SK-N-SH (cell line): Measurements from ENCODE around the gene CDH24. TPM values are rescaled to one million over a fixed set of nuclear protein-coding genes. Genes with fewer than 3 reads are reported as not detected.

Experiments
- CTCF ChIA-PET: fragments of 300-600, 350-600 bp; formaldehyde crosslinking; extraction: SDS; loops from one replicate; lab custom pipeline; 2021; lab: Yijun Ruan, JAX
- POLR2A ChIA-PET: fragments of 350-600 bp; sonication (Branson Sonifier 250); formaldehyde crosslinking; extraction: SDS; loops from one replicate; lab custom pipeline; 2020; ENCODE audit warnings: antibody characterized with exemption, inconsistent platforms; lab: Yijun Ruan, JAX
- DNase-seq: peaks from one replicate; pipeline ENCODE4 v3.0.0; 2012
- H2AFZ ChIP-seq: fragments of 200-600 bp; sonication (generic); 2 replicates; pipeline ENCODE4 v1.8.1; 2016; ENCODE audit warnings: antibody characterized with exemption, mild to moderate bottlenecking, low read depth
- H3F3A ChIP-seq: fragments of 200-600 bp; sonication (generic); replicated peaks from 2 replicates; pipeline ENCODE3; 2016; ENCODE audit warnings: antibody characterized with exemption, mild to moderate bottlenecking; ENCODE audit not compliant: insufficient read depth
- H3K27ac ChIP-seq, 2 experiments: fragments of 200-500 bp in 1 of 2; fragments of 200-600 bp in 1 of 2; sonication (Bioruptor generic) in 1 of 2; sonication (generic), shearing (Covaris generic) in 1 of 2; 2 replicates each; pipeline versions ENCODE4 v1.5.1 to v1.6.1; 2014 to 2016; ENCODE audit warnings: low read depth in 2 of 2, inconsistent platforms in 1 of 2, low read length in 1 of 2, mild to moderate bottlenecking in 1 of 2, mixed read lengths in 1 of 2
- H3K27me3 ChIP-seq: fragments of 200-600 bp; sonication (generic), shearing (Covaris generic); 2 replicates; pipeline ENCODE4 v1.6.1; 2016; ENCODE audit warnings: mixed run types; ENCODE audit not compliant: insufficient read depth
- H3K36me3 ChIP-seq, 2 experiments: fragments of 200-500 bp in 1 of 2; fragments of 200-600 bp in 1 of 2; sonication (Bioruptor generic) in 1 of 2; sonication (generic) in 1 of 2; replicated peaks in 1 of 2; 2 replicates each; pipeline versions ENCODE3 to v1.5.1; 2014 to 2016; ENCODE audit warnings: low read length in 1 of 2, mild to moderate bottlenecking in 1 of 2; ENCODE audit not compliant: insufficient read depth in 2 of 2, control insufficient read depth in 1 of 2
- H3K4me1 ChIP-seq, 2 experiments: fragments of 200-500 bp in 1 of 2; fragments of 200-600 bp in 1 of 2; sonication (Bioruptor generic) in 1 of 2; sonication (generic), shearing (Covaris generic) in 1 of 2; 2 replicates each; pipeline versions ENCODE4 v1.5.1 to v1.6.1; 2014 to 2016; ENCODE audit warnings: low read depth in 1 of 2, low read length in 1 of 2, mixed run types in 1 of 2; ENCODE audit not compliant: insufficient read depth in 2 of 2, control insufficient read depth in 1 of 2
- H3K4me2 ChIP-seq: fragments of 200-600 bp; sonication (generic), shearing (Covaris generic); 2 replicates; pipeline ENCODE4 v1.6.1; 2017; ENCODE audit warnings: mixed run types
- H3K4me3 ChIP-seq, 2 experiments: fragments of 200-500 bp in 1 of 2; fragments of 200-600 bp in 1 of 2; sonication (Bioruptor generic) in 1 of 2; sonication (generic), shearing (Covaris generic) in 1 of 2; 2 replicates each; pipeline versions ENCODE4 v1.5.1 to v1.8.1; 2014 to 2016; ENCODE audit warnings: low read depth in 2 of 2, inconsistent platforms in 1 of 2, low read length in 1 of 2, mild to moderate bottlenecking in 1 of 2, mixed read lengths in 1 of 2, moderate library complexity in 1 of 2
- H3K79me2 ChIP-seq: fragments of 200-600 bp; sonication (generic); 2 replicates; pipeline ENCODE4 v1.8.1; 2017; ENCODE audit warnings: mild to moderate bottlenecking; ENCODE audit not compliant: insufficient read depth
- H3K9ac ChIP-seq: fragments of 200-600 bp; sonication (generic); 2 replicates; pipeline ENCODE4 v1.6.1; 2017; ENCODE audit warnings: mixed run types
- H3K9me2 ChIP-seq: fragments of 200-600 bp; sonication (generic); 2 replicates; pipeline ENCODE4 v1.6.1; 2017; ENCODE audit warnings: mixed run types
- H3K9me3 ChIP-seq: fragments of 200-600 bp; sonication (generic); 2 replicates; pipeline ENCODE4 v1.6.1; 2017; ENCODE audit warnings: mixed run types, mild to moderate bottlenecking, moderate library complexity
- H4K20me1 ChIP-seq: fragments of 200-600 bp; sonication (generic); 2 replicates; pipeline ENCODE4 v1.6.1; 2017; ENCODE audit warnings: mild to moderate bottlenecking, mixed run types; ENCODE audit not compliant: insufficient read depth
- EP300 ChIP-seq, 2 experiments: IDR thresholded peaks; 2 replicates each; pipeline versions ENCODE4 v1.4.0 to v1.6.1; 2012; ENCODE audit warnings: borderline replicate concordance in 1 of 2, low read depth in 1 of 2, low read length in 1 of 2
- EZH2phosphoT487 ChIP-seq: fragments of 200-600 bp; sonication (generic); IDR thresholded peaks from 2 replicates; pipeline ENCODE4 v1.6.1; 2017; ENCODE audit warnings: low read depth, mixed run types, mild to moderate bottlenecking, antibody characterized with exemption, moderate library complexity, borderline replicate concordance
- FOSL2 ChIP-seq: IDR thresholded peaks from 2 replicates; pipeline ENCODE4 v1.4.0; 2012; ENCODE audit warnings: low read depth, mild to moderate bottlenecking, moderate library complexity, borderline replicate concordance
- FOXM1 ChIP-seq: IDR thresholded peaks from 2 replicates; pipeline ENCODE4 v1.4.0; 2012; ENCODE audit warnings: low read depth, mild to moderate bottlenecking
- MEF2A ChIP-seq: IDR thresholded peaks from 2 replicates; pipeline ENCODE4 v1.4.0; 2012; ENCODE audit warnings: low read depth, borderline replicate concordance
- MXI1 ChIP-seq: IDR thresholded peaks from 2 replicates; pipeline ENCODE4 v1.6.1; 2012; ENCODE audit warnings: mild to moderate bottlenecking, low read depth, low read length, improper control_type of control experiment
- NFIC ChIP-seq: IDR thresholded peaks from 2 replicates; pipeline ENCODE4 v1.4.0; 2012; ENCODE audit warnings: borderline replicate concordance
- NRF1 ChIP-seq: IDR thresholded peaks from 2 replicates; pipeline ENCODE4 v1.6.1; 2012; ENCODE audit warnings: low read depth, mild to moderate bottlenecking, low read length
- PBX3 ChIP-seq: IDR thresholded peaks from 2 replicates; pipeline ENCODE4; 2012
- POLR2AphosphoS5 ChIP-seq: IDR thresholded peaks from 2 replicates; pipeline ENCODE4 v1.6.1; 2012; ENCODE audit warnings: low read depth, low read length
- RAD21 ChIP-seq: IDR thresholded peaks from 2 replicates; pipeline ENCODE4 v1.6.1; 2012; ENCODE audit warnings: mild to moderate bottlenecking, low read length
- RCOR1 ChIP-seq: fragments of 150-350 bp; IDR thresholded peaks from 2 replicates; pipeline ENCODE4 v1.6.1; 2017; ENCODE audit warnings: antibody characterized with exemption, low read length
- SMC3 ChIP-seq: IDR thresholded peaks from 2 replicates; pipeline ENCODE4 v1.6.1; 2012; ENCODE audit warnings: low read depth, low read length, improper control_type of control experiment
- TAF1 ChIP-seq: IDR thresholded peaks from 2 replicates; pipeline ENCODE4 v1.6.1; 2012; ENCODE audit warnings: low read depth, mild to moderate bottlenecking, low read length, moderate library complexity, borderline replicate concordance
- TEAD4 ChIP-seq: IDR thresholded peaks from 2 replicates; pipeline ENCODE4 v1.4.0; 2012; ENCODE audit warnings: mild to moderate bottlenecking, borderline replicate concordance; ENCODE audit not compliant: insufficient read depth
- WGBS: methylation state at CpG from one replicate; pipeline ENCODE4 v1.1.6; 2017; ENCODE audit warnings: low lambda C conversion rate; 5-methylcytosine and 5-hydroxymethylcytosine counted together
- polyA plus RNA-seq, 3 experiments: library from polyadenylated mRNA; depleted of rRNA; stranded (reverse); fragments of >200 nt; gene quantifications; 2 replicates each; pipeline ENCODE4 v1.2.3, GENCODE V29; 2012
- TF ChIP-seq, protein P1 (sequence below): IDR thresholded peaks from 2 replicates; pipeline ENCODE4 v1.4.0; 2012; ENCODE audit warnings: low read depth
- TF ChIP-seq, protein P2 (sequence below): IDR thresholded peaks from 2 replicates; pipeline ENCODE4 v1.4.0; 2012; ENCODE audit warnings: low read depth, borderline replicate concordance
- TF ChIP-seq, protein P3 (sequence below): fragments of 200-600 bp; sonication (generic); IDR thresholded peaks from 2 replicates; pipeline ENCODE4 v1.6.1; 2017; ENCODE audit warnings: antibody characterized with exemption, mild to moderate bottlenecking, moderate library complexity

CDH24 gene
- polyA plus RNA-seq, 1 of the 3 experiments (the other 2 are of a cell fraction): 30.8 TPM

DNA sequence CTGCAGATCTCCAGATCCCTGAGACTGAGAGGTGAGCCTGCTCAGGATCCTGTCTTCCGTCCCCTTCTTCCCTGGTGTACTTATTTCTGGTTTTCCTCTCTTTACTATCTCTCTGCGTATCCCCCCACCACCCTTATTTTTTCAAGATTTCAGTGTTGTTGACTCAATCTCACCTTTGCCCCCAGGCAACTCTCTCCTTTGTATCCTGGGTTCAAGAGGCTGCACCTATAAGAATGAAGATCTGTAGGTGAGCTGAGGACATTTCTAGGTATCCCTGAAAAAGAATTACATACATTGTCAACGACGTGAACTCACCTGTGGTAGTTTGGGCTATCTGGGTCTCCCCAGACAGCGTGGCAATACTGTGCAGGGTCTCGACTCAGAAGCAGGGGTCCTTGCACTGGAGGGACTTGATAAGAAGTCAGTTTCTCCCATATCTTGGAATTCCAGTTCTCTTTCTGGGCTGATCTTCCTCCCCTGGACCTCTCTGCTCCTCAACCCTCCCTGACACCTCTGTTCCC lies 46.8 kb upstream of the CDH24 start:
- Histone ChIP-seq H3K36me3 (peaks cover 0 to under 1% of the 10 kb centered on the region in 2 experiments), H3K4me3 (no peak overlapping the region), H4K20me1 (peaks cover 5% of the 10 kb centered on the region; the same call in 1 of the 2 replicates), H3K27ac (no peak overlapping the region), H3K79me2 (0 out of 2 replicates have a peak, but pooled peaks cover 1% of the 10 kb centered on the region), H3F3A (no peaks in the 10 kb centered on the region), H3K9me2 (no peaks in the 10 kb centered on the region), H3K4me1 (no peaks in the 10 kb centered on the region), H2AFZ (no peak overlapping the region), H3K9me3 (no peaks in the 10 kb centered on the region), H3K9ac (no peak overlapping the region), H3K27me3 (no peaks in the 10 kb centered on the region), H3K4me2 (no peak overlapping the region)
- TF ChIP-seq EZH2phosphoT487: no peak
- TF ChIP-seq MEF2A: no peak
- no peak for TF ChIP-seq TAF1
- TF ChIP-seq EP300 (IDR thresholded peaks at IDR 0.05; ENCODE audit: borderline replicate concordance in 1 of 2, low read depth in 1 of 2, low read length in 1 of 2): no peak
- TF ChIP-seq FOXM1: no peak
- no peak for TF ChIP-seq NRF1
- no peak for TF ChIP-seq RAD21
- no peak for TF ChIP-seq PBX3
- no peak for TF ChIP-seq TEAD4
- TF ChIP-seq MXI1: no peak
- TF ChIP-seq, protein P1, sequence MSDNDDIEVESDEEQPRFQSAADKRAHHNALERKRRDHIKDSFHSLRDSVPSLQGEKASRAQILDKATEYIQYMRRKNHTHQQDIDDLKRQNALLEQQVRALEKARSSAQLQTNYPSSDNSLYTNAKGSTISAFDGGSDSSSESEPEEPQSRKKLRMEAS: no peak
- TF ChIP-seq, protein P2, sequence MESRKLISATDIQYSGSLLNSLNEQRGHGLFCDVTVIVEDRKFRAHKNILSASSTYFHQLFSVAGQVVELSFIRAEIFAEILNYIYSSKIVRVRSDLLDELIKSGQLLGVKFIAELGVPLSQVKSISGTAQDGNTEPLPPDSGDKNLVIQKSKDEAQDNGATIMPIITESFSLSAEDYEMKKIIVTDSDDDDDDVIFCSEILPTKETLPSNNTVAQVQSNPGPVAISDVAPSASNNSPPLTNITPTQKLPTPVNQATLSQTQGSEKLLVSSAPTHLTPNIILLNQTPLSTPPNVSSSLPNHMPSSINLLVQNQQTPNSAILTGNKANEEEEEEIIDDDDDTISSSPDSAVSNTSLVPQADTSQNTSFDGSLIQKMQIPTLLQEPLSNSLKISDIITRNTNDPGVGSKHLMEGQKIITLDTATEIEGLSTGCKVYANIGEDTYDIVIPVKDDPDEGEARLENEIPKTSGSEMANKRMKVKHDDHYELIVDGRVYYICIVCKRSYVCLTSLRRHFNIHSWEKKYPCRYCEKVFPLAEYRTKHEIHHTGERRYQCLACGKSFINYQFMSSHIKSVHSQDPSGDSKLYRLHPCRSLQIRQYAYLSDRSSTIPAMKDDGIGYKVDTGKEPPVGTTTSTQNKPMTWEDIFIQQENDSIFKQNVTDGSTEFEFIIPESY: no peak
- TF ChIP-seq, protein P3, sequence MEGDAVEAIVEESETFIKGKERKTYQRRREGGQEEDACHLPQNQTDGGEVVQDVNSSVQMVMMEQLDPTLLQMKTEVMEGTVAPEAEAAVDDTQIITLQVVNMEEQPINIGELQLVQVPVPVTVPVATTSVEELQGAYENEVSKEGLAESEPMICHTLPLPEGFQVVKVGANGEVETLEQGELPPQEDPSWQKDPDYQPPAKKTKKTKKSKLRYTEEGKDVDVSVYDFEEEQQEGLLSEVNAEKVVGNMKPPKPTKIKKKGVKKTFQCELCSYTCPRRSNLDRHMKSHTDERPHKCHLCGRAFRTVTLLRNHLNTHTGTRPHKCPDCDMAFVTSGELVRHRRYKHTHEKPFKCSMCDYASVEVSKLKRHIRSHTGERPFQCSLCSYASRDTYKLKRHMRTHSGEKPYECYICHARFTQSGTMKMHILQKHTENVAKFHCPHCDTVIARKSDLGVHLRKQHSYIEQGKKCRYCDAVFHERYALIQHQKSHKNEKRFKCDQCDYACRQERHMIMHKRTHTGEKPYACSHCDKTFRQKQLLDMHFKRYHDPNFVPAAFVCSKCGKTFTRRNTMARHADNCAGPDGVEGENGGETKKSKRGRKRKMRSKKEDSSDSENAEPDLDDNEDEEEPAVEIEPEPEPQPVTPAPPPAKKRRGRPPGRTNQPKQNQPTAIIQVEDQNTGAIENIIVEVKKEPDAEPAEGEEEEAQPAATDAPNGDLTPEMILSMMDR: no peak
- no peak for TF ChIP-seq NFIC
- TF ChIP-seq RCOR1: no peak
- no peak for TF ChIP-seq SMC3
- no peak for TF ChIP-seq POLR2AphosphoS5
- TF ChIP-seq FOSL2: no peak
- DNase-seq: no peak
- 67% methylated on average over 6 of the region's 6 CpGs for WGBS
- CTCF ChIA-PET: interaction anchor here (1.0 to 1.7 kb wide), 4 partner anchors 10 to 83 kb away, joined by 3 to 6 read pairs (median 4); no protein-coding TSS in a partner anchor
- POLR2A ChIA-PET: no interaction called here
